Cerebellar nuclear complex (tissue), 1 donor: Measurements from ENCODE around the gene CCDC183.
"Not testable (repeated sequence)": the region's sequence is repeated elsewhere in the genome, so short reads cannot be mapped to it uniquely, and the experiment has no call there.

Experiments
- DNase-seq, 2 experiments: peaks; one replicate each; lab custom pipeline; 2025; lab: John Stamatoyannopoulos, UW

The CCDC183 gene

GRCh38 chr9:136825295-136826187 is 29.4 kb downstream of the CCDC183 start:
- DNase-seq = no peak

GRCh38 chr9:136826188-136826541 is 30.0 kb downstream of the CCDC183 start:
- no peak for DNase-seq

GRCh38 chr9:136826703-136827582 is 30.8 kb downstream of the CCDC183 start:
- no peak for DNase-seq

GRCh38 chr9:136827794-136828473 is 31.8 kb downstream of the CCDC183 start:
- no peak for DNase-seq

GRCh38 chr9:136828474-136829140 is 32.5 kb downstream of the CCDC183 start:
- DNase-seq = no peak

GRCh38 chr9:136829412-136829811 is 33.3 kb downstream of the CCDC183 start:
- DNase-seq = no peak

DNA sequence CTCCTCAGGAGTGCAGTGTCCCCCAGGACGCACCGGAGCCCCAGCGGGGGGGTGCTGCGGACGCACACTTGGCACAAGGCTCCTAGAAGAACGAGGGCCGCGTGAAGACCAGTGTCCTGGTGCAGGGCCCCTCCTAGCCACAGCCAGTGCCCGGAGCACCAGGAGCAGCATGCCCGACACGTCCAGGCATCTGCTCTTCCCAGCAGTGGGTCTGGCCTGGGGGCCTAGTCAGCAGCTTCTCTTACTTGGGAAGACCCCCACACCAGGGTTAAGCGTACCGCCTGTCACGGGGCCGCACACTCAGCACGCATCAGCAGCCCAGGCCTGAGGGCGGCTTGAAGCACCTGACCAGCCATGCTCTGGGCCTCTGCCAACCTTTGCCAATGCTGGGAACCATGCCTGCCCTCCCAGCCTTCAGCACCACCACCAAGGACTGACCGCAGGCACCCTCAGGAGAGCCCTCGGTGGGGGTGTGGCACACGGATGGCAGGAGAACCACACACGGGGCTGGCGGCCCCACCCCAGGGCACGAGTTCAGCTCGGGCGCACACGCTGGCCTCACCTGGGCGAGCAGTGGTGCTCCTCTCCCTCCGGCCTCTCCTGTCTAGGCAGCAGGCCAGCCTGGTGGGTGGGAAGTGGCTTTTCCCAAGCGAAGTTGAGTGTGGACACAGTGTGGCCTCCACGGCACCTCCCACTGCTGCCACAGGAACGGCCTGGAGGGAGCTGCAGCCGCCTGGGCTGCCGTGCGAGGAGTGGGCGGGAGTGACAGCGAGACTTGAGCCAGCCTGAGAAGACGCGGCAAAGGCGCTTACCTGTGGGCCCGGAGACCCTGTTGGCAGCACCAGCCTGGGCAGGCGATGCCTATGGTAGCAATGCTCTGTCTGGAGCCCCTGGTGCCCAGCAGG is 34.1 kb downstream of the CCDC183 start:
- no peak for DNase-seq

GRCh38 chr9:136831002-136831719 is 35.0 kb downstream of the CCDC183 start:
- DNase-seq = no peak

- DNase-seq = no peak
Observed at GRCh38 chr9:136831720-136832104, 35.6 kb downstream of the CCDC183 start.

- no peak for DNase-seq
Observed at GRCh38 chr9:136832581-136832980, 36.4 kb downstream of the CCDC183 start.

DNA sequence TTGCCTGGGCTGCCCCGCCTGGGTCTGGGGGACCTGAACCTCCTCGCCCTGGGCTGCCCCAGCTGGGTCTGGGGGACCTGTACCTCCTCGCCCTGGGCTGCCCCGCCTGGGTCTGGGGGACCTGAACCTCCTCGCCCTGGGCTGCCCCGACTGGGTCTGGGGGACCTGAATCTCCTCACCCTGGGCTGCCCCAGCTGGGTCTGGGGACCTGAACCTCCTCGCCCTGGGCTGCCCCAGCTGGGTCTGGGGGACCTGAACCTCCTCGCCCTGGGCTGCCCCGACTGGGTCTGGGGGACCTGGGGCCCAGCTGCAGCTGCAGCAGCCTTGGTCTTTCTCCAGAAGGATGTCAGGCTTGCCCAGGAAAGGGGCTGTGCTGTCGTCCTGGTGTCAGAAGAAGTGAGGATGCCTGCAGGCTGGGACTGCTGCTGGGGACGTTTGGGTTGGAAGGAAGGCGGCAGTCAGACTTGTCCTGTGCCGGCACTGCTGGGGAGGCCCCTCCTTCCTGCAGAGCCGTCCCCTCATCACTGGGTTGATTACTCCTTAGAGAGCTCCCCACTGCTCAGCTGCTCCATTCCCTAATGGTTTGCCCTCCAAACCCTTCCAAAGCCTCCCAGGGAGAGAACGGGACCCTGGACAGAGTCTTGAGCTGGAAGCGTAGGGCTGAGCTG is 37.4 kb downstream of the CCDC183 start:
- not testable (repeated sequence) for DNase-seq

- DNase-seq = no peak
Observed at GRCh38 chr9:136835162-136835931, 39.2 kb downstream of the CCDC183 start.

DNA sequence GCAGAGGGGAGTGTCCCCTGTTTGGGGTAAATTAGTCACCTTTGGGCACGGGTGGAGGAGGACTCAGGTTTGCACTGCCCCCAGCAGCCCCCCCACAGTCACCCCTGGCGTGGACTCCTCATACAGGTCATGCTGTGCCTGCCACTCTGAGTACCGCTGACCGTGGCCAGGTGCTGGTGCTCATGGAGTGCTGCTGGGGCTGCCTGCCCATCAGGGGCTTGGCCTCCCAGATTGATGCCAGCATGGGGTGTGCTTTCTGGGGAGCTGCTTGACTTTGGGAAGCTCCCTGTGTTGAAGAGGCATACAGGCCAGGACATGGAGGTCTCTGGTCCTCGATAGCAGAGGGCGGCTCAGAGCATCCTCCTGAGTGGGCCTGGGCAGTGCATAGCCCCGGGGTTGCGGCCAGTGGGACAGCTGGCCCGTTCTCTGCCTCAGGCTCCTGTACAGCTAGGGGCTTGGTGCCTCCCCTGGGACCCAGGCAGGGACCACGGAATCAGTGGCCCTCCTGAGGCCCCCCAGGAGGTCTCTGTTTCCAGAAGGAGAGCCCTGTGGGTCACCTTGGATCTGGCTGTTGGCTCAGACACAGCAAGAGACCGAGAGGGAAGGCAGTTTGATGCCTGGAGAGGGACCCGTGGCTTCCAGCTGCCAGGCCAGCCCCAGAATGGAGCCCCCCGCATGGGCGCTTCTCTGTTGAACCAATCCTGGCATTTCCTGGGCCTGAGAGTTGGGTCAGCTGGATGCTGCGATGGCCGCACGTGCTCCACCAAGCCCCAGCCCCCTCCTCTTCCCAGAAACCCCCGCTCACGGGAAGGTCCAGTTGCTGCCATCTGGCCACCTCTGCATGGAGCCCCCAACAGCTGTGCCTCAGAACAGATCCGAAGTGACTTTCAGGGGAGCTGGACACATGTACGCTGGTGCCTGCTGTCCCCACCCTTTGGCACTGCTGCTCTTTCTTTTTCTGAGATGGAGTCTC is 40.1 kb downstream of the CCDC183 start:
- DNase-seq = no peak

DNA sequence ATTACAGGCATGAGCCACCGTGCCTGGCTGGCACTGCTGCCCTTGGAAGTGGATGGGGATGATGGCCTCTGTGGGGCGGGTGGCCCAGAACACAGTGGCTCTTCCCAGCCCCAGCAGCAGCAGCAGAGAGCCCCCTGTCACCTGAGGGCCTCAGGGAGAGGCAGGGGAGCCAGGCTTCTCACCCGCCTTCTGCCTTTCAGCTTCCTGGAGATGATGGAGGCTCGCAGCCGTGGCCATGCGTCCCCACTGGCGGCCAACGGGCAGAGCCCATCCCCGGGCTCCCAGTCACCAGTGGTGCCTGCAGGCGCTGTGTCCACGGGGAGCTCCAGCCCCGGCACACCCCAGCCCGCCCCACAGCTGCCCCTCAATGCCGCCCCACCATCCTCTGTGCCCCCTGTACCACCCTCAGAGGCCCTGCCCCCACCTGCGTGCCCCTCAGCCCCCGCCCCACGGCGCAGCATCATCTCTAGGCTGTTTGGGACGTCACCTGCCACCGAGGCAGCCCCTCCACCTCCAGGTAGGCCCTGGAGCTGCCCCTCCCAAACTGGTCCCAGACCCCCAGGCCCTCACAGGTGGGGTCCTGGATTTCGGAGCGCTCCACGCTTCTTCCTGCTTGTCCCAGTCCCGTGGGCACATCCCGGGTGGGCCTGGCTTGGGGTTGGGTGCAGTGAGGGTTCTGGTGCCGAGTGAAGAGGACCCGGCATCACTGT is 41.2 kb downstream of the CCDC183 start:
- no peak for DNase-seq

GRCh38 chr9:136837856-136838277 is 41.7 kb downstream of the CCDC183 start:
- DNase-seq = not testable (repeated sequence)

DNA sequence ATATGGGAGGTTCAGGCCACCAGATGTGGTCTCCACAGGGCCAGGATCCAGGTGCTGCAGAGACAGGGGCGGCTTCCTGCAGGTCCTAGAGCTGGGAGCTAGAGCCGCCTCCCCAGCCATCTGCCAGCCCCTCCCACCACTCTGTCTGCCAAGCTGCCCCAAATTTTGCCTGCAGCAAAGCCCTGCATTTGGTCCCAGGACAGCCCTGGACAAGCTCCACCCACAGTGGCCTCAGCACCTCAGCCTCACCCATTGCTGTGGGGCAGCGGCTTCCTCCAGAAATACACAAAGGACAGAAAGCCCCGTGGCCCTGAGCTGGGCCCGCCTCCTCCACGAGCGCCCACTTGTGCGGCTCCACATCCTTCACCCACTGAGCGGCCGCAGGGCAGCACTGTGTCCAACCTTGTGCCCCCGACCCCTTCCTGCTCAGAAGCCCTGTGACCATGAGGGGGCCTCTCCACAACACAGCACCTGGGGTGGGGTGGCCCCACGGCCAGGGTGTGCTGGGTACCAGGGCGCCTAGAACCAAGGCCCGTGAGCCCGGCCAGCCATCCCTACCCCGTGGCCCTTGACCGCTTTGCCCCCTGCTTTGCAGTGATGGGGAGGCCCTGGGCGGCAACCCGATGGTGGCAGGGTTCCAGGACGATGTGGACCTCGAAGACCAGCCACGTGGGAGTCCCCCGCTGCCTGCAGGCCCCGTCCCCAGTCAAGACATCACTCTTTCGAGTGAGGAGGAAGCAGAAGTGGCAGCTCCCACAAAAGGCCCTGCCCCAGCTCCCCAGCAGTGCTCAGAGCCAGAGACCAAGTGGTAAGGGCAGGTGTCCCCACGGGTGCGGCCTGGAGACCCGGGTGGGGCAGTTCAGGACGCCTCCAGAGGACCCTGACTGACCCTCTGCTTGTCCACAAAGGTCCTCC is 42.4 kb downstream of the CCDC183 start:
- DNase-seq = no peak
